HCEC 1CT (cell line): ENCODE measurements around the gene RGS2.

Experiments
- DNase-seq: peaks from one replicate; pipeline ENCODE4 v3.0.0-alpha.2; 2017

Gene RGS2, protein sequence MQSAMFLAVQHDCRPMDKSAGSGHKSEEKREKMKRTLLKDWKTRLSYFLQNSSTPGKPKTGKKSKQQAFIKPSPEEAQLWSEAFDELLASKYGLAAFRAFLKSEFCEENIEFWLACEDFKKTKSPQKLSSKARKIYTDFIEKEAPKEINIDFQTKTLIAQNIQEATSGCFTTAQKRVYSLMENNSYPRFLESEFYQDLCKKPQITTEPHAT

DNA sequence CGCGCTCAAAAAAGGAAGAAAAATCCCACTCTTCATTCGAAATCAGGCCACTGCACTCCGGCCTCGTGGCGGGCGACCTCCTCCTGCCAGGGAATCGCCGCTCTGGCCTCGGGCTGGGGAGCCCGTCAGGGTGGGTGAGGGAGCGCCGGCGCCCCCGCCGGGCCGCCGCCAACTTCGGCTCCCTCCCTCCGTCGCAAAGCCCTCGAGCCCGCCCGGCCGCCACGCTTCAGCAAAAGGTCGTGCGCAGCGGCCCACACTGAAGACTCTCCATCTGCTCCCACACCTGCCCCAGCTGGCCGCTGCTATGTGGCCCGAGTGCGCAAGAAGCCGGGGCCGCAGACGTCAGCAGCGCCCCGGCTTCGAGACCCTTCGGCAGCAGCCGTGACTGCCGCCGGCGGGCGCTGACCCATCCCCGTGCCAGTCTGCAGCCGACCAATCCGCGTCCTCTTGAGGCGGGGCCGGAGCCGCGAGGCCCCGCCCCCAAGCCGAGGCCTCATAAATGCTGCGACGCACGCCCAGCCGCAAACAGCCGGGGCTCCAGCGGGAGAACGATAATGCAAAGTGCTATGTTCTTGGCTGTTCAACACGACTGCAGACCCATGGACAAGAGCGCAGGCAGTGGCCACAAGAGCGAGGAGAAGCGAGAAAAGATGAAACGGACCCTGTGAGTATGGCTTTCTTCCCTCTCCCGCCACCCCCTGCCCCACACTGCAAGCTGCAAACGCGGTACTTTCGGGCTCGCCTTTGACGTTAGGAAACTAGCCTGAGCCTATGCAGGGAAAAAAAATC, at the start of gene RGS2:
Gene RGS2 (plus strand): TSS at position 522 of the 789 bp plus-strand sequence. CDS start 33 bp downstream, at position 555.
- DNase-seq = peak; percentile 95

DNA sequence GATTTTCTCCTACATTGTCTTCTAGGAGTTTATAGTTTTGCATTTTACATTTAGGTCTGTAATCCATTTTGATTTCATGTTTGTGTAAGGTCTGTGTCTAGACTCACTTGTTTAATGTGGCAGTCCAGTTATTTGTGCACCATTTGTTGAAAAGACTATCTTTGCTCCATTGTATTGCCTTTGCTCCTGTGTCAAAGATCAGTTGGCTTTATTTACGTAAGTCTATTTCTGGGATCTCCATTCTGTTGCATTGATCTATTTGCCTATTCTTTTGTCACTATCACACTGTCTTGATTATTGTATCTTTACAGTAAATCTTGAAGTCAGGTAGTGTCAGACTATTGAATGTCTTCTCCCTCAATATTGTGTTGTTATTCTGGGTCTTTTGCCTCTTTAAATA, 49.7 kb upstream of the RGS2 start:
- DNase-seq = no peak

DNA sequence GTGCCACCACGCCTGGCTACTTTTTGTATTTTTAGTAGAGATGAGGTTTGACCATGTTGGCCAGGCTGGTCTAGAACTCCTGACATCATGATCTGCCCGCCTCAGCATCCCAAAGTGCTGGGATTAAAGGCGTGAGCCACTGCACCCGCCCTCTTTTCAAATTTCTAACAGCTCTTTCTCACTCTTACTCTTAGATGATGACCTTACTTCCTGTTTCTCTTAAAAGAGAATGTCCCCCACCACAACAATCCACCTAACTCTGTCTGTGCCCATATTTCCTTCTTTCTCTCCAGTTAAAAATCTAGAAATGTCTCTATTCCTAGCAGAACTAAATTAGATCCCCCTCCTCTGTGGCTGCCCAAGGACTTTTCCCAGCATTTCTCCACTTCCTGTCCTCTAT, 46.6 kb upstream of the RGS2 start:
- no peak for DNase-seq

DNA sequence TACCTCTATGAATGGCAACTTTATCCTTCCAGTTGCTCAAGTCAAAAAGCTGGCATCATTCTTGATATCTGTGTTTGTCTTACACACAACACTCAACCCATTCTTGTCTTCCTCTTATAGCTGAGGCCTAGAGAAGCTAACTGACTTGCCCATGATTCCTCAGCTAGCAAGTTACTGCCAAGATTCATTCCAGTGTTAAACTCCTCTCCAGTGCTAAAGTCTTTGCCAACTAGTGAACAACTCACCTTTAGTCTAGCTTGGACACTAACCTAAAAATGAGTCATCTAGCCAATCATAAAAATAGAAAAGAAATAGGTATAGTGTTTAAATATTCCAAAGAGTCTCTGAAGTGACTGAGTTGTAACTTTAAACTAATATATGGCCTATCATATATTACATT, 45.6 kb upstream of the RGS2 start:
- peak; percentile 12 for DNase-seq

DNA sequence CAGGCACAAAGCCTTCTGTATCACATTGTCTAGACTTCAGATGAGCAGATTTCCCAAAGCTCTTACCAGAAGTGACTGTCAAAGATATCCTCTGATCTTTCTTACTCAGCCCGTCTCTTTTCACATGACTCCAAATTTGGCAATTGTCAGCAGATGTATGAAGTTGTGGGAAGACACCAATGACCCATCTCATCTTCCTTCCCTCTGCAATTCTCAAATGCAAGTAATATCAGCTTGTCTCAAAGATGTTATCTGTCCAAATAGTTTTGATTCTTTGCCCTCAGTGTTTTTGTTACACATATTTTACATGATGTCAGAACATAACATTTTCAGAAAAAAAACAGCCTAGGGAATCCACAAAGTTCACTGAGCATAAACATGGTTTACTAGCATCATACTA, 45.1 kb upstream of the RGS2 start:
- peak; percentile 68 for DNase-seq

DNA sequence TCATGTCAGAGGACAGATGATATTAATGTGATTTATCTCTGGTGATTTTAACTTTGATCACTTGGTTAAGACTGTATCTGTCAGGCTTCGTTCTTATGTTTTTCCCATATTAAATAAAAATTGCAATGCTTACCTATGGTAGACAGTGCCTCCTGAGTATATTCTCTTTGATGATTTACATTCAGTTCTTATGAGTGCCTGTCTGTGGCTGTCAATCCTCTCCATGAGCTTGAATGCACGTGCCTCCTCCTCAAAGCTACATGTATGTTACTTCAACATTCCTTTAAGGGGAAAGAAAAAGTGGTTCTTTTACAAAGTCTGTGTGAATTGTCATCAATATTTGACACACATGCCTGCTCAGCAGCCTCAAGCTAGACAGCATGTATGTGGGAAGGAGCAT, 44.2 kb upstream of the RGS2 start:
- no peak for DNase-seq

DNA sequence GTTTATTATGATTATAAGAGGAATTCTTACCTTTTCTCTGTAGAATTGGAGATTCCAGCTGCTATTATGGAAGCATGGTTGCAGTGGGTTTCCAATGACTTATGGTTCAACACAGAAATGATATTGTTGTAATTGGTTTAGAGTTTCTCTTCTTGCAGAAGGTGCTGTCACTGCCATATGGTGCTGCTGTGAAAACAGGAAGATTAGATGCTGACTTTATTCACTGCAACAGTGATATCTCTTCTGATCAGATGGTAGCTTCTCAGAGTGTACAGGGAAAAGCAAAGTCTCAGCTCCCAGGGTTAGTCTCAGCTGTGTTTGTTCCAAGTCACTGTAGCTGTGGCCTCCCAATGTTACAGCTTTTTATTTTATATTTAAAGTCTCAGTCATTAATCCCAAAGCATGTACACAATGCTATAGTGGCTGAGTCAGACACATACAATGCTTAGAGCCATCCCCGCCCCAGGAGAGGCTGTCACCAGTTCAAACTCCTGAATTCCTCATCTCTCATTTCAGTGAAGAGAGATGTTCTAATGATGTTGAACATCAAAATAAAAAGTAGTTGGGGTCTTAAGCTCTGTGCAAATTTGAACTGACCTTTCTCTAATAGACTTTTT, 42.7 kb upstream of the RGS2 start:
- DNase-seq = peak; percentile 60

DNA sequence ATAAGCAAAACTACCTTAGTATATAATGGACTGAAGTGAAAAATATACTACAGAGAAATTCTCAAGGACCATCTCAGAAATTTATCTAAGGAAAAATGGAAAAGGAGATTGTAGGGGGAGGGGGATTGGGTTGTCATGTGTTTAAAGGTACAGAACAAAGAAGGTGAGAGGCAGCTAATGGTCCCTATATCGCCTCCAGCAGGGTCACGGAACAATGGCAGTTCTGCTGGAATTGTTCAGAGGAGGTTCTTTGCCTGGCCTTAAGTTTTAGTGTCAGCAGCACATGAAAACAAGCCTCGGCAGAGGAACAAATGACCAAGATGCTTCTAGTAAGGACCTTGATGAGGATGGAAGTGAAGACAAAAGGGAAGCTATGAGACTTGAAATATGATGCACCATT, 42.0 kb upstream of the RGS2 start:
- no peak for DNase-seq

DNA sequence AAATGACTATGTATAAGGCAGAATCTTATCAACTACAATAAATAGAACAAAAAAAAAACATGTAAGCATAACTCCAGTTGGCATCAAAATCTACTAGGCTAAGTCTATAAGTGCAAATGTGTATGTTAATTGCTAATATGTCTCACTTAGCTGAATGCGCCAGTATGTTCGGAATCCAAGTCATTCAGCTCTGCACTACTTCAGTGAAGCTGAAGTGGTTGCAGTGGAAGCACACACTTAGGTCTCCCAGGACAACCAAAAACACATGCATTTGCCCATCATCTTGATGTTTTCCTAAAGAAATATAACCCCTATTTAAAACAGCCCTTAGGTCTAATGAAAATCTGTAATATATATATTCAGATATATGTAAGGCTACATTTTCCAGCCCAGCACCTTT, 41.0 kb upstream of the RGS2 start:
- no peak for DNase-seq

DNA sequence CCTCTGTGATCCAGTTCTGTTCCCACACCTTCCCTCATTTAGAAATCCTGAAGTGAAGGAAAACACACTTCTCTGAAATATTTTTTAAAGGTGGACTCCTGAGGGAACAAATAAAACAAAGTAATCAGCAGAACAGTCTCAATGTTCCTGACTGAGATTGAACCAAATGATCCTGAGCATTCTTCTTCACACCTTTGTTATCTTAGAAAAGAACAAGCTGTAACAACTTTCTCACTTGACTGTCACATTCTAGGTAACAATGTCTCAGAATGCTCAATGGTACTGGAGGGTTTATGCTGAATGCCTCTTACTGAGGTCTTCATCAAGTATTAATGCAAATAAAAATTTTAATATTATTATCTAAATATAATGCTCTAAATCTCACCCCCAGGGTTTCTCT, 40.4 kb upstream of the RGS2 start:
- DNase-seq = no peak

DNA sequence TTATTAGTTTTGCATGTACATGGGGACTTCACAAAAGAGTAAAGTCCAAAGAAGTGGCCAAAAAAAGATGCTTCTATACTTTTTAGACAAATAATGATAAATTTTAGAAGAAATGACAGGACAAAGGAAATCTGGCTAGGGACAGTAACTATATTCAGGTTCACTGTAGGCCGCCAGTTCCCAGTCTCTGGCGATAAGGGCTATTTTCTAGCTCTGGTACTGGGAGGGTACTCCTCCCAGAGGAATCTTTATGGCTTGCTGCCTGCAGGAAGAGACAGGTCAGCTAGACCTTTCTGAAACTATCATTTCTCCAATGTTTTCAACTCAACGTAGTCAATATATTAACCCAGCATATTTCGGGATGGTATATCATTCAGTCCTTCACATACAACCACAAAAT, 37.5 kb upstream of the RGS2 start:
- no peak for DNase-seq

DNA sequence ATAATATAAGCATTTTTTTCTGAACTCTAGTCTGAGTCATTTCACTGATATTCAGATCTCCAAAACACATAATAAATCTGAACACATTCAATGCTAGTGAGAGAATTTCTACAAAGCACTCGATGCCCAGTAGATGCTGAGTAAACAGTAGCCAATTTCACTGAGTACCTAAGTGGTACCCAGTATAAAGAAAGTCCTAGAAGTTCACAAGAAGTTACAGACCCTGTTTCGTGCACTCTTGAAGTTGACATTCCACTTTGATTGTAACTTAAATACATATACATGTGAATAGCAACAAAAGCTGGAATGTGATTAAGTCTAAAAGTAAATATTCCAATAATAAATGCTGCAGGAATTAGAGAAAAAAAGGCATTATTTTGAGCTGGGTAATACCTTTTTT, 33.2 kb upstream of the RGS2 start:
- no peak for DNase-seq

DNA sequence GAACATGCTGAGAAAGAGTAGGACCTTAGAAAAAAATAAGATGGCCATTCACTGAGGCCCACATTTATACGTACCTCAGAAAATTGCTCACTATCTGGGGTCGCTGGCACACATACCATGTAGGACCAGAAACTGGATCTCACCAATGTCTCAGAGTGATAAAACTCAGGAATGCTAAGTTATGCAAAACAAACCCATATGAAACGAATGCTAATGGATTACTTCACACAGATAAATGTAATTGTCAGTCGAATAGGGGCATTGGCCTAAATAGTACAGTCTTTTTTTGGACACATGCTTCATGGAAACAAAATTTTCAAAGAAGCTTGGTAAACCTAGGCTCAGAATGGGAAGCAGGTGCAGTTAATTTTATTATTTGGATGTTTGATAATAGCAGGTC, 32.6 kb upstream of the RGS2 start:
- DNase-seq = no peak

DNA sequence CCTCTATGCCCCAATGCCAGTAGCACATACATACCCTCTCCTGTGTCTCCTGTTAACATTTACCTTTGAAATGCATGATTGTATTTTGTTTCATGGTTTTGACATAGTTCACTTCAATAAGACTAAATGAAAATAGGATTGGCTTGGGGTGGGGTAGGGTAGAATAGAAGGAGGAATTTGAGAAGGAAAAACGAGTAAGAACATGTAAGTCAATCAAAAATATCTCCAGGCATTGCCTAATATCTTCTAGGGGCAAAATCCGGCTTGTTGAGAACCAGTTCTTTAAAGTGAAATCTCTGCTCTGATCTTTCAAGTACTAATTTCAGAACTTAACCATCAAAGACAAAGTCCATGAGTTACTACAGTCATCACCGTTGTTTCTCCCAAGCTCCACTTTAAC, 31.8 kb upstream of the RGS2 start:
- DNase-seq = no peak

DNA sequence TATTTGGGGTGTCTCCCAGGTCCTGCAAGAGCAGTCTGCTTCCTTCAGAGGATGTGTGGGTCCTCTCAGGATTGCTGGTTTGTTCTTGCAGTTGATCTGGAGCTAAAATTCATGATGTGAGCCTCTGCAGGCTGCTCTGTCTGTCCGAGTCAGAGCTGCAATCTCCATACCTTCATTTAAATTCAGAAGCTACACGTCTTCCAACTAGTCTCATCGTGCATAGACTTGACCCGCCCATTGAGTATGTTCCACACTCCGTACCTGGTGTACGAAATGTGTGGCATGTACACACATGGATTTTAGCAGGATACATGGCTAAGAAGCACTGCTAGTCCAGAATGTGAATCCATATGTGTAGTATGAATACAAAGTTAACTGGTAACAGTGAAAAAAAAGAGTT, 25.0 kb upstream of the RGS2 start:
- DNase-seq = no peak

DNA sequence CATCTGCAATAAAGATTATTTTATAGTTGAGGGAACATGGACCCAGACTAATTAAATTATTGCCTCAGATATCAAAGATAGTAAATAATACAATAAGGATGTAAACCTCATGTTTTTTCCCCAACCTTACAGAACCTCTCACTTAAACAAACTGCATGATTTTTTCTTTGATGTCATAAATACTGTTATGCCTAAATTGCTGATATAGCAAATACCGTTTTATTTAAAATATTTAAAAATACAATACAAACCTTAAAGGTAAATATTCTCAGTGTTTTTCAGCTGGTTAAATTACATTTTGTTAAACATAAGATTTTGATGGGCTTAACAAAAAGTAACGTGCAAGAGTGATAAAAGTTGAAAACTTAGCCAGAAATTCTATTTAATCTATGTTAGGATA, 24.4 kb upstream of the RGS2 start:
- no peak for DNase-seq

DNA sequence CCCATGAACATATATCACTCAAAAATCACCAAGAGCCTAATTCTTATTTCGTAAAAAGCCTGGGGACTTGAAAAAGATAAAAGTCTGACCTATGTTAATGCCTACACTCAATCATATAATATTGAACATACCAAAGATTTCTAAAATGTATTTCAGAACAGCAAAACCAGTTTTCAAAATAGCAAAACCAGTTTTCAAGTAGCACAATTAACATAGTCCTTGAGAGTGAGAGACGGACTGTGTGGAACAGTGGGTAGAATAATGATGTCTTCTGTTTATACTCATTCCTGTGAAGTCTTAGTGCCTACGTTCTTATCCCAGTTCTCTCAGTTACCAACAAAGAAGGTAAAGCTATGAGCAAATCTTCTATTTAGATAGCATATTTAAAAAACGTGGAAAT, 22.3 kb upstream of the RGS2 start:
- DNase-seq = no peak

DNA sequence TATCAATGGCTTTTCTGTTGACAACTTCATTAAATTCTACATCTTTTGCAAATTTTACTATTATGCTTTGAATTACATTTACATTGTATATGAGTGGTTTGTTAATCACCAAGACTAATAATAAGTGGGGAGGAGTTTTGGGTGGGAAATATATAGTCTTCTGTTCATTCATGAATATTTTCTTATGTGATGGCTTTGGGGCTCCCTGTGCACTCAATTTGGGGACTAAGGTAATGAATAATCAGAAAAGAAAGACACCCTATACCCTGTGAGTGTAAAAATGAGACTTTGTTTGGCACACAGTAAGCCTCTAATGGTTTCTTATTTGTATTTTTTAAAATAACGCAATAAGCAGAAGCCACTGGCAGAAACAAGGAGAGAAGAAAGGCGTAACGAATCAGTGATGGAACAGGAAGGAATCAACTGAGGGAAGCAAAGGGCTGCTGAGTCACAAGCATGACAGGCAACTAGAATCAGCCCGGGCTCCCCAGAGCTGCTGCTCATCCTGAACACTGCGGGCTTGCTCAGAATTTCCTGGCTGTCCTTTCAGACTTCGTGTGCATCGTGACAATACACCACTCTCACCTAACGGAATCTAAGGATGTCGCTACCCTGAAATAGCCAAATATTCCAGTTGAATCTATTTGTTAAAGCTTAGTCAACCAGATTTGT, 20.8 kb upstream of the RGS2 start:
- peak; percentile 82 for DNase-seq

DNA sequence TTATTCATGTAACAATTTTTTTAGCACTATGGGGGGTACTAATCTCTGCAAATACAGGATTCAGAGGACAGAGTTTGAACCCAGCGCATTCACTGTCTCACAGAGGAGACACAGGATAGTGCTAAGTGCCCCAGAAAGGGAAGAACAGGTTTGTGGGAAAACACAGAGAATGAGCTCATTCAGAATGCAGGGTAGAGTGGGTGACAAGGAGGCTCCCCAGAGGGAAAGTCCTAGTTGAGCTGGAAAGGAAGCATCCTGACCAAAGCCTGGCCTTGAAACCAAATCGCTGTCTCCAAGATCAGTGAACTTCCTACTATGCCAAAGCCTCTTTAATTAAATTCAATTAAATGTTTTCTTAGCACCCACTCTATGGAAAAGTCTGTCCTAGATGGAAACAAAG, 19.0 kb upstream of the RGS2 start:
- no peak for DNase-seq

DNA sequence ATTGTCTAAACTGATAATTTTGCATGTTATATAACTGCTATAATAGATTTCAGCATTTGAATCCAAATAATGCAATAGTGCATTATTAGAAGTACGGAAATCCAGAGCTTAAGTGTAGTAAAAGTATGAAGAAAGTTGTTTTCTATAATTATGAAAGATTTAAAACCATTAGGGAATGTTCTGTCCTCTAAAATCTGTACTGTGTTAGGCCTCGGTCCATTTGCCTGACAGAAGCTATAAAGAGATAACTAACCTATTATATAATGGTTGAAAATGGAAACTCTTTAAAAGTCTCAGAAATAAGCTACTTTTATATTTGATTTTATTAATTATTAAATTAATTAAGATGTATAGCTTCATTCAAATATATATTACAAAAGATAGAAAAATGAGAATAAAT, 16.2 kb upstream of the RGS2 start:
- no peak for DNase-seq

DNA sequence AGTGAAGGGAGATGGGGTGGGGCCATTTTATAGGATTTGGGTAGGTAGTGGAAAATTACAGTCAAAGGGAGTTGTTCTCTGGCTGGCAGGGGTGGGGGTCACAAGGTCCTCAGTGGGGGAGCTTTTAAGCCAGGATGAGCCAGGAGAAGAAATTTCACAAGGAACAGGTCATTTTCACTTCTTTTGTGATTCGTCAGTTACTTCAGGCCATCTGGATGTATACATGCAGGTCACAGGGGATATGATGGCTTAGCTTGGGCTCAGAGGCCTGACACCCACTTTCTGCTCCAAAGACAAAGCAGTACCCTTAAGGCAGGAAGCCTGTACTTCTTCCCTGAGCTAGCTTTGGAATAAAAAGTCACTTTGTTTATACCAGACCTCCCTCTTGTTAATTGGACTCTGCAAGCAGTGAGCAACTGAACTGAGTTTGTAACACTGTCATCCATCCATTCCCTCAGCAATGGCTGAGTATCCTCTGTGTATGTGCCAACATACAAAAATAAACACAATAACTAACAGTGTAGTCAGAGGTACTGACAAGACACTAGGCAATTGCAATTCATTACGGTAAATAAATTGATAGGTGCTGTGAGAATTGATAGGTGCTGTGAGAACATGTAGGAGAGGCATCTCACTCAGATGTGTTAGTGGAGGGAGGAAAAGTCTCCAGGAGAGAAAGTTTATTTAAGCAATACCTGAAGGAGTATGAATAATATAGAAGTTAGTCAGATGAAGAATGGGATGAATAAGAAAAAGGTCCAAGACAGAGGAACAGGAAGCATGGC, 14.7 kb upstream of the RGS2 start:
- peak; percentile 14 for DNase-seq

DNA sequence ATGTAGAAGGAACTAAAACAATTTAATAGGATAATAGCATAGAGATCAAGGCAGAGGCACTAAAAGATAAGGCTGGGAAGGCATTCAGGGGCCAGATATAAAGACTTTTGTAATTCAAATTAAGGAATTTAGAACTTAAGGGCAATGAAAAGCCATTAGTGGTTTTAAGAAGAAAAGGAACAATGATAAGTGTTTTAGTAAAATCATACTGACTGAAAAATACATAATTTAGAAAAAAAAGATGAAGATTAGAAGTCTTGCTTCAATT, 14.1 kb upstream of the RGS2 start:
- DNase-seq = no peak

DNA sequence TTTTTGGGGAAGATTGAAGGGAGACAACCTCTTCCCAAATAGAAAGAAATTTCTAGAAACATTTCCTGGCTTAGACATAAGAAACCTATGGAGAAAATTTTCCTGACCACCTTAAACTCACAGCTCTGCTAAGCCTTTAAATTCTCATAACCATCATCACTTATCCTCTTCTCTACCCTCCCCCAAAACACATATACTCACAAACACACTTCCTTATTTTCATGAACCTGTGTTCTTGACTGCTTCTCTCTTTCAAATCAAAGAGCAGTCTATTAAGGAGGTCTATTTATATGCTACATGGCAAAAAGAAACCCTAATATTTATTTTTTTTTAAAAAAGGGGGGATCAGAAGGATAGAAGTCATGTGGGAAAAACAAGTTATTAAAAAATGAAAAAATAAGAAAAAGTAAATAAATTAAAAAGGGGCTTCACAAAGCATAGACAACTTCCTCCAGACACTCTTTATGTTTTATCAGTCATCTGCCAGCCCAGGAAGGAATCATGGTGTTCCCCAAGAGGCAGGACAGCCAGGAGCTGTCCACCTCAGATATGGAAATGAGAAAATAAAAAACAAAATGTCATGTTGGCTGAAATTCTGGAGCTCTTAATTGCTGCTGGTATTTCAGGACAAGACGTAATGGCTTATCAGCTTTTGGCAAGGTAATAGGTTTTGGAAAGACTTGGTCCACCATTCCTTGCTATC, 12.8 kb upstream of the RGS2 start:
- no peak for DNase-seq
